ENCODE measurements around the gene VTI1B.

VTI1B gene

DNA sequence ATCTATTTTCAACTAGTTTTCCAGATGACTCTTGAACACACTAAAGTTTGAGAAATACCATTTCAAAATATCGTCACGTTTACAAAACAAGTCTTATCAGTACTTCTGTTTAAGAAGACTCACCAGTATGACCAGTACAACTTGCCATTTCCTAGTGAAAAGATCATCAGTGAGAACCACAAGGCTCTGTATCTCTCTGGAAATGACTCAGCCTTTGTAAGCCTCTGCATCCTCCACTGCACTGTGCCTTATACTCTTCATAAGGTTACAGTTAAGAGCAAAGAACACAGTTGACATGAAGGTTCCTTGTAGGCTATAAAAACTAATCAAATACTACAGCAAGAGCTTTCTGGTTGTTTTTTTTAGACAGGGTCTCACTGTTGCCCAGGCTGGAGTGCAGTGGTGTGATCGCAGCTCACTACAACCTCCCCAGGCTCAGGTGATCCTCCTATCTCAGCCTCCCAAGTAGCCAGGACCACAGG is 5.7 kb upstream of the VTI1B start:
- H3K27me3 ChIP-seq (ENCODE audit: insufficient read depth, low read length), result no peaks in the 10 kb centered on the region
- peaks cover 17% of the 10 kb centered on the region for H3K79me2 ChIP-seq (ENCODE audit: control insufficient read depth, insufficient read depth, low read length, unreplicated experiment)
- no peak overlapping the region for H2AFZ ChIP-seq (ENCODE audit: low read length, unreplicated experiment)
- H3K27ac ChIP-seq (ENCODE audit: low read depth, low read length), result peak overlapping the region; percentile 81
- peaks cover 24% of the 10 kb centered on the region for H3K36me3 ChIP-seq (ENCODE audit: insufficient read depth, low read length)
- 0 out of 2 replicates have a peak overlapping the region, but pooled peaks have one; percentile 11 for H3K4me3 ChIP-seq (ENCODE audit: low read depth, low read length)
- peaks cover 22% of the 10 kb centered on the region for H3K4me1 ChIP-seq (ENCODE audit: control insufficient read depth, insufficient read depth, low read length, unreplicated experiment)

DNA sequence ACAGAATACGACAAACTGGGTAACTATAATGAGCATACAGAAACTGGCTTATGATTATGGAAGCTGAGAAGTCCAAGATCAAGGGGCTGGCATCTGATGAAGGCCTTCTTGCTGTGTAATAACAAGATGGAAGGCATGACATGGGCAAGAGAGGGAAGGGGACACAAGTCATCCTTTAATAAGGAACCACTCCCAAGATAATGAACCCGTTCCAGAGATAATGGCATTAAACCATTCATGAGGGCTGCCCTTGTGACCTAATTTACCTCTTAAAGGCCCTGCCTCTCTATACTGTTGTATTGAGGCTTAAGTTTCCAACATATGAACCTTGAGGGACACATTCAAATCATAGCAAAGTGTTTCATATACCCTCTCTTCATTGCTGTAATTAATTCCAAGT is 4.6 kb upstream of the VTI1B start:
- Histone ChIP-seq H3K27ac (ENCODE audit: low read depth, low read length) (no peak overlapping the region), H2AFZ (ENCODE audit: low read length, unreplicated experiment) (no peak overlapping the region), H3K4me3 (ENCODE audit: low read depth, low read length) (no peak overlapping the region), H3K4me1 (ENCODE audit: control insufficient read depth, insufficient read depth, low read length, unreplicated experiment) (peaks cover 22% of the 10 kb centered on the region), H3K36me3 (ENCODE audit: insufficient read depth, low read length) (peaks cover 24% of the 10 kb centered on the region), H3K79me2 (ENCODE audit: control insufficient read depth, insufficient read depth, low read length, unreplicated experiment) (peaks cover 20% of the 10 kb centered on the region), H3K27me3 (ENCODE audit: insufficient read depth, low read length) (no peaks in the 10 kb centered on the region)

DNA sequence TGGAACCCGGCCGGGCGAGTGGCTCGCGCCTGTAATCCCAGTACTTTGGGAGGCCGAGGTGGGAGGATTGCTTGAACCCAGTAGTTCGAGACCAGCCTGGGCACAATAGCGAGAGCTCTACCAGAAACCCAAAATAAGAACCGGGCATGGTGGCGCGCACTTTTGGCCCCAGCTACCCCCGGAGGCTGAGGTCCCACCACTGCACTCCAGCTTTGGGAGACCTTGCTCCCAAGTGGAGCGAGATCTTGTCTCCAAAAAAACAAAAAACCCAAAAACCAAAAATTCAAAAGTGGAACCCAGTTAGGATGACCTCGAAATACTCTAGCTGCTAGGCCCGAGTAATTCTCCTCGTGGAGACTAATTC is 769 bp upstream of the VTI1B start:
- Histone ChIP-seq H3K27ac (ENCODE audit: low read depth, low read length) (peak overlapping the region; percentile 92), H2AFZ (ENCODE audit: low read length, unreplicated experiment) (peak overlapping the region; percentile 83), H3K27me3 (ENCODE audit: insufficient read depth, low read length) (no peaks in the 10 kb centered on the region), H3K36me3 (ENCODE audit: insufficient read depth, low read length) (peaks cover 11% of the 10 kb centered on the region; the same call in 1 of the 2 replicates), H3K4me3 (ENCODE audit: low read depth, low read length) (peak overlapping the region; percentile 75), H3K4me1 (ENCODE audit: control insufficient read depth, insufficient read depth, low read length, unreplicated experiment) (peaks cover 16% of the 10 kb centered on the region), H3K79me2 (ENCODE audit: control insufficient read depth, insufficient read depth, low read length, unreplicated experiment) (peaks cover 37% of the 10 kb centered on the region)

DNA sequence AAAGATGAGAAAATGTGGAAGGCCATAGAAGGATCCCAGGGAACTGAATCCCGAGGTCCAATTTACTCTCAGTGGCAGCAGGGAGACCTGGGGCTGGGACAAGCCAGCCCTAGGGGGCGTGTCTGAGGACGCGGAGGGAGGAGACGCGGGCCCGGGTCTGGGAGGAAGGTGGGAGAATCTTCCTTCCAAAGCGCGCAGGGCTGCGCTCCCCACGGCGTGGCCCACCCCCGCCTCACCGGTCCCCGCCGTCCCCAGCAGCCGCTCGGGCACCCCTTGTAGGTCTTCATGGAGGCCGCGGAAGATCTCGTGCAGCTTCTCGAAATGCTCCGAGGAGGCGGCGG is 323 bp downstream of the VTI1B start:
- peak overlapping the region; percentile 83 for H2AFZ ChIP-seq (ENCODE audit: low read length, unreplicated experiment)
- peak overlapping the region; percentile 75 for H3K4me3 ChIP-seq (ENCODE audit: low read depth, low read length)
- peaks cover 46% of the 10 kb centered on the region for H3K79me2 ChIP-seq (ENCODE audit: control insufficient read depth, insufficient read depth, low read length, unreplicated experiment)
- peaks cover 10% of the 10 kb centered on the region for H3K4me1 ChIP-seq (ENCODE audit: control insufficient read depth, insufficient read depth, low read length, unreplicated experiment)
- peaks cover 11% of the 10 kb centered on the region; the same call in 1 of the 2 replicates for H3K36me3 ChIP-seq (ENCODE audit: insufficient read depth, low read length)
- H3K27ac ChIP-seq (ENCODE audit: low read depth, low read length), result peak overlapping the region; percentile 92
- H3K27me3 ChIP-seq (ENCODE audit: insufficient read depth, low read length), result no peaks in the 10 kb centered on the region

DNA sequence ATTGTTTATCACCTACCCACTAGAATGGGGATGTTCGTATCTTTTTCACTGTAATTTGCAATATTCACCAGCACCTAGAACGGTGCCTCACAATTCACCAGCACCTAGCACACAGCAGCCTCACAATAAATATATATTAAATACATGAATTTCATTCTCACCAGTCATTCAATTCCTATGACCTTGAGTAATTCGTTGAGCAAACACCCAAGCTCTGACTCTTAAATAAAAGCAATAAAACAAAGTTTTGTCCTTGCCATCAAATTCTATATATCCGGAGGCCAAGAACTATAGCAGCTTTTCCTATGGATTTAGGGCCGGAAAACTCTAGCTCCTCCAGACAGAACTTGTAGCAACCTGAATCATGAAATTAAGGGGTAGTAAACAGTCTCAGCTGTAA is 981 bp downstream of the VTI1B start:
- Histone ChIP-seq H3K27ac (ENCODE audit: low read depth, low read length) (peak overlapping the region; percentile 29; the same call in 1 of the 2 replicates), H3K27me3 (ENCODE audit: insufficient read depth, low read length) (no peaks in the 10 kb centered on the region), H3K4me1 (ENCODE audit: control insufficient read depth, insufficient read depth, low read length, unreplicated experiment) (peaks cover 10% of the 10 kb centered on the region), H3K4me3 (ENCODE audit: low read depth, low read length) (peak overlapping the region; percentile 75), H3K79me2 (ENCODE audit: control insufficient read depth, insufficient read depth, low read length, unreplicated experiment) (peaks cover 52% of the 10 kb centered on the region), H2AFZ (ENCODE audit: low read length, unreplicated experiment) (no peak overlapping the region), H3K36me3 (ENCODE audit: insufficient read depth, low read length) (peaks cover 11% of the 10 kb centered on the region; the same call in 1 of the 2 replicates)

DNA sequence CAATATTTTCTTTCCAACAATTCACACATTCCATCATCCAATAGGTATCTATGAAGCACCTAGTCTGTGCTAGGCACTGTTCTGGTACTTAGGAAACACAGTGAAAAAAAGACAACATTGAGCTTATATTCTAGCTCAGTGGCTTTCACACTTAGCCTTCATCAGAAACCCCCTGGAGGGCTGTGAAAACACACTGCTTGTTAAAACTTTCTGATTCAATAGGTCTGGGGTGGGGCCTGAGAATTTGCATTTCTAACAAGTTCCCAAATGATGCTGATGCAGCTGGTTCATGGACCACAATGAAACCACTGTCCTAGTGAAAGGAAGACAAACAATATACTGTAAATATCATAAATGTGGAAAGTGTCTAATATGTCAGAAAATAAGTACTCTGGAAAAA is 5.9 kb downstream of the VTI1B start:
- no peaks in the 10 kb centered on the region for H3K36me3 ChIP-seq (ENCODE audit: insufficient read depth, low read length)
- peaks cover 88% of the 10 kb centered on the region for H3K79me2 ChIP-seq (ENCODE audit: control insufficient read depth, insufficient read depth, low read length, unreplicated experiment)
- H2AFZ ChIP-seq (ENCODE audit: low read length, unreplicated experiment), result no peak overlapping the region
- peaks cover 22% of the 10 kb centered on the region for H3K4me1 ChIP-seq (ENCODE audit: control insufficient read depth, insufficient read depth, low read length, unreplicated experiment)
- H3K27ac ChIP-seq (ENCODE audit: low read depth, low read length), result no peak overlapping the region
- no peak overlapping the region for H3K4me3 ChIP-seq (ENCODE audit: low read depth, low read length)
- H3K27me3 ChIP-seq (ENCODE audit: insufficient read depth, low read length), result no peaks in the 10 kb centered on the region

DNA sequence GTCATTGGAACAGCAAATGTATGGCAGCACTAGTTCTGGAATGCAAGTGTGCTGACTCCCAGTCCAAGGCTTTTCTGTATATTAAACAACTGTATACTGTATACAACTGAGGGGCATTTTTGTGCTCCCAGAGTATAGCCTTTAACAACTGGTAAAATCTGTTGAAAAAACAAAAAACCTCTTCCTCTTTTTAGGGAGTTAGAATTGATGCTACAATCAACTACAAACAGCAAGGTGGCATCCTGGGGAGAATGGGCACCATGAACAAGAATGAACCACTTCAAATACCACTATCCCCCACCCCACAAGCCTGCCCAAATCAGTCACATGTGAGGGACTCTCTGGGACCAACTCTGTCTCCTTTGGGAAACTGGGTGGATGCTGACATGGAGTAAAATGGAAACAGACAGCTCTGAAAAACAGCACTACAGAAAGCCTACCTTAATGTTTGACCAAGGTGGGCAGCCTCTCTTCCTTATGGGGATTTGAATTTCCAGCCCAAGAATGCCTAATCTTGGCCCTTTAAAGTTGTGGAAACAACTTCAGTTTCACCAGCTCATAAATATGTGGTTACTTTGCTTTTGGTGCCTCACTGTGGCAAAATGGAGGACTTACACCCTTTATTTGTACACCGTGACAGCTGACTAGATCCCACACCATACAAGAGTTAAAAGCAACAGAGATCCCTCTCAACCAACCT is 7.5 kb downstream of the VTI1B start:
- no peak overlapping the region for H3K4me3 ChIP-seq (ENCODE audit: low read depth, low read length)
- H3K36me3 ChIP-seq (ENCODE audit: insufficient read depth, low read length), result 0 out of 2 replicates have a peak, but pooled peaks cover 2% of the 10 kb centered on the region
- peaks cover 17% of the 10 kb centered on the region for H3K4me1 ChIP-seq (ENCODE audit: control insufficient read depth, insufficient read depth, low read length, unreplicated experiment)
- H2AFZ ChIP-seq (ENCODE audit: low read length, unreplicated experiment), result no peak overlapping the region
- peak overlapping the region; percentile 40 for H3K27ac ChIP-seq (ENCODE audit: low read depth, low read length)
- peaks cover 83% of the 10 kb centered on the region for H3K79me2 ChIP-seq (ENCODE audit: control insufficient read depth, insufficient read depth, low read length, unreplicated experiment)
- H3K27me3 ChIP-seq (ENCODE audit: insufficient read depth, low read length), result no peaks in the 10 kb centered on the region

DNA sequence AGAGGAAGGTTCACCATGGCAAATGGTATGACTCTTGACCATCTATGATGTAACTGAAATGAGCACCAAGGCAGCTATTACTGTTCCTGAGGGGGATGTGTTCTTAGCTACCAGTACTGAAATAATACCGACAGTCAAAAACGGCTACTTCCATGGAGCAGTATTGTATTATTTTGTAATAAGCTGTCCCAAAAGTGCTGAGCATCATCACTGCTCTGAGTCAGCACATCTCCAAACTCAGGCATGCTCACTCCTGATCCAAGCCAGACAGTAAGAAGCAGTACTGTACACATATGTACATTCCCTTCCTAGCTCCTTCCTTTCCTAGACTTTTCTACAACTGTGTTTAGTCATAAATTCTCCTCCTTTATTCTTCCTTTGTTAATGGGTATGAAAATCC is 8.6 kb downstream of the VTI1B start:
- Histone ChIP-seq H3K4me3 (ENCODE audit: low read depth, low read length) (no peak overlapping the region), H2AFZ (ENCODE audit: low read length, unreplicated experiment) (no peak overlapping the region), H3K36me3 (ENCODE audit: insufficient read depth, low read length) (0 out of 2 replicates have a peak, but pooled peaks cover 2% of the 10 kb centered on the region), H3K27me3 (ENCODE audit: insufficient read depth, low read length) (no peaks in the 10 kb centered on the region), H3K79me2 (ENCODE audit: control insufficient read depth, insufficient read depth, low read length, unreplicated experiment) (peaks cover 78% of the 10 kb centered on the region), H3K4me1 (ENCODE audit: control insufficient read depth, insufficient read depth, low read length, unreplicated experiment) (peaks cover 17% of the 10 kb centered on the region), H3K27ac (ENCODE audit: low read depth, low read length) (peak overlapping the region; percentile 40)

DNA sequence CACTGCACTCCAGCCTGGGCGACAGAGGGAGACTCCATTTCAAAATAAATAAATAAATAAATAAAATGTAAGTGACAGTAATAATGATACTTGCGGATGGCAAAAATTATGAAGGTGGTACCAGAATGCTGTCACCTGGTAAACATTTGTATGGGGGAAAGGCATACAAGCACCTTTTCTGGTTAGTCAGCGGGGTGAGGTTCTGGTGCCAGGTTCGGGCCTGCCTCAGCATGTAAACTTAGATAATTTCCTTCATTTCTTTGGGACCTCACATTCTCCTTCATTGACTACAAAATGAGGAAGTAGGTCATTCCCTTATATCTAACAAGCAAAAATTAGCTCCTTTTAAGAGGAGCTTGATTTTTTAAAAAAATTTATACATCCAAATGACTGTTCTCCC is 10.8 kb downstream of the VTI1B start:
- H3K27me3 ChIP-seq (ENCODE audit: insufficient read depth, low read length), result no peaks in the 10 kb centered on the region

DNA sequence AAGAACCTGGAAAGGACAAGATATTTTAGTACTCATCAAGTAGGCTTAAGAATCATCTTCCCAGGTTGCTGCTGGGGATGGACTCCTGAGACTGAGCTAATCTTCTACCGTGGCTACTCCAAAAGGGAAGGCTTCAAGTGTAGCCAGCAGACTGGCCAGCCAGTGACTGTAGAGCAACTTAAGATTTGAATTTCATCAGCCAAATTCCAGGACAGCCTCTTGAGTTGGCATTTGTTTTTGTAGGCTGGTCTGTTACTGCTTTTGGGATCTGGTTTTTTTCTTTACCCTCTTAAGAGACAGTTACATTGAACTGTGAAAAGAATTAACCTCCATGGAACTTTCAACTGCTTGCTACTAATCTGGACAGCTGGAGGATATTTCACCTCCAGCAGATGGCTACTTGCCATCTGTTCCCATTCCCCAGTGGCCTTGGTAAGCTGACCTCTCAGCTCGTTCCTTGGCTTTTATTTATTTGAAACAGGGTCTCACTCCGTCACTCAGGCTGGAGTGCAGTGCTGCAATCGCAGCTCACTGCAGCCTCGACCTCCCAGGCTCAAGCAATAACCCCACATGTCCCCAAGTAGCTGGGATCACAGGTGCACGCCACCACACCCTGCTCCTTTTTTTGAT is 20.7 kb downstream of the VTI1B start:
- Histone ChIP-seq H2AFZ (ENCODE audit: low read length, unreplicated experiment) (no peak overlapping the region), H3K79me2 (ENCODE audit: control insufficient read depth, insufficient read depth, low read length, unreplicated experiment) (no peaks in the 10 kb centered on the region), H3K27me3 (ENCODE audit: insufficient read depth, low read length) (no peaks in the 10 kb centered on the region), H3K4me3 (ENCODE audit: low read depth, low read length) (no peak overlapping the region), H3K36me3 (ENCODE audit: insufficient read depth, low read length) (peaks cover 45% of the 10 kb centered on the region), H3K27ac (ENCODE audit: low read depth, low read length) (no peak overlapping the region), H3K4me1 (ENCODE audit: control insufficient read depth, insufficient read depth, low read length, unreplicated experiment) (peaks cover 15% of the 10 kb centered on the region)

More for the DNA sequence above, 10.8 kb downstream of the VTI1B start:
- Histone ChIP-seq H3K79me2 (ENCODE audit: control insufficient read depth, insufficient read depth, low read length, unreplicated experiment) (peaks cover 58% of the 10 kb centered on the region), H2AFZ (ENCODE audit: low read length, unreplicated experiment) (no peak overlapping the region), H3K4me3 (ENCODE audit: low read depth, low read length) (no peak overlapping the region), H3K4me1 (ENCODE audit: control insufficient read depth, insufficient read depth, low read length, unreplicated experiment) (peaks cover 17% of the 10 kb centered on the region), H3K36me3 (ENCODE audit: insufficient read depth, low read length) (0 out of 2 replicates have a peak, but pooled peaks cover 2% of the 10 kb centered on the region), H3K27ac (ENCODE audit: low read depth, low read length) (no peak overlapping the region)

DNA sequence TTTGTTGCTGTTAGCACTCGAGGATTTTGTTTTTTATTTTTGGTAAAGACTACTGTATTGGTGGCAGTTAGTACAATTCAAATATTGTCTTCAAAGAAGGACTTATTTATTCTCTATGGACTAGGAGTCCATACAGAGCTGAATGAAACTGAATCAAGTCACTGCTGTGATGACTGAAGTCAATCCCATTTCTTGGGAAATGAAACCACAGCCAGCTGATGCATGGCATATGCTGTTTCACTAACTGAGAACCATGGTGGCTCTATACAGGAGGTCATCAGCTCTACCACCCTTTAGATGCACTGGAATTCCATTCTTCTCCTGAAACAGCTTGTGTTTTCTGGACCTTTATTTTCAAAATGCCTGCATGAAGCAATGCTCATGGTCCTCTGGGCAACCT is 22.2 kb downstream of the VTI1B start:
- H2AFZ ChIP-seq (ENCODE audit: low read length, unreplicated experiment), result no peak overlapping the region
- H3K27ac ChIP-seq (ENCODE audit: low read depth, low read length), result no peak overlapping the region
- peaks cover 50% of the 10 kb centered on the region for H3K36me3 ChIP-seq (ENCODE audit: insufficient read depth, low read length)
- no peaks in the 10 kb centered on the region for H3K27me3 ChIP-seq (ENCODE audit: insufficient read depth, low read length)
- peaks cover 15% of the 10 kb centered on the region for H3K4me1 ChIP-seq (ENCODE audit: control insufficient read depth, insufficient read depth, low read length, unreplicated experiment)
- H3K79me2 ChIP-seq (ENCODE audit: control insufficient read depth, insufficient read depth, low read length, unreplicated experiment), result no peaks in the 10 kb centered on the region
- no peak overlapping the region for H3K4me3 ChIP-seq (ENCODE audit: low read depth, low read length)

Measured in ACC112 (cell line).